GM13976 (cell line): ENCODE data around the gene COL13A1.

ENCODE experiments used
- DNase-seq: peaks from one replicate; pipeline ENCODE4 v3.0.0; 2012; ENCODE audit warnings: low spot score
- in situ Hi-C: fragments of 300-500 bp; cut with MboI; formaldehyde crosslinking; loops from one replicate; pipeline ENCODE4 v1.12.0; 2022; ENCODE audit warnings: low sequenced_read_pairs, mixed read lengths, inconsistent platforms; ENCODE audit not compliant: unreplicated experiment
- TF ChIP-seq, protein P1 (sequence below): IDR thresholded peaks from 2 replicates; pipeline ENCODE4 v1.5.1; 2012; ENCODE audit warnings: borderline replicate concordance, mild to moderate bottlenecking; ENCODE audit not compliant: insufficient read depth; ENCODE audit errors: extremely low read depth, missing control alignments, control extremely low read depth

COL13A1 gene

GRCh38 chr10:69892406-69892805 is 90.7 kb downstream of the COL13A1 start:
- in situ Hi-C loops = no loop called here
- TF ChIP-seq, protein P1, sequence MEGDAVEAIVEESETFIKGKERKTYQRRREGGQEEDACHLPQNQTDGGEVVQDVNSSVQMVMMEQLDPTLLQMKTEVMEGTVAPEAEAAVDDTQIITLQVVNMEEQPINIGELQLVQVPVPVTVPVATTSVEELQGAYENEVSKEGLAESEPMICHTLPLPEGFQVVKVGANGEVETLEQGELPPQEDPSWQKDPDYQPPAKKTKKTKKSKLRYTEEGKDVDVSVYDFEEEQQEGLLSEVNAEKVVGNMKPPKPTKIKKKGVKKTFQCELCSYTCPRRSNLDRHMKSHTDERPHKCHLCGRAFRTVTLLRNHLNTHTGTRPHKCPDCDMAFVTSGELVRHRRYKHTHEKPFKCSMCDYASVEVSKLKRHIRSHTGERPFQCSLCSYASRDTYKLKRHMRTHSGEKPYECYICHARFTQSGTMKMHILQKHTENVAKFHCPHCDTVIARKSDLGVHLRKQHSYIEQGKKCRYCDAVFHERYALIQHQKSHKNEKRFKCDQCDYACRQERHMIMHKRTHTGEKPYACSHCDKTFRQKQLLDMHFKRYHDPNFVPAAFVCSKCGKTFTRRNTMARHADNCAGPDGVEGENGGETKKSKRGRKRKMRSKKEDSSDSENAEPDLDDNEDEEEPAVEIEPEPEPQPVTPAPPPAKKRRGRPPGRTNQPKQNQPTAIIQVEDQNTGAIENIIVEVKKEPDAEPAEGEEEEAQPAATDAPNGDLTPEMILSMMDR = no peak
- DNase-seq = no peak

DNA sequence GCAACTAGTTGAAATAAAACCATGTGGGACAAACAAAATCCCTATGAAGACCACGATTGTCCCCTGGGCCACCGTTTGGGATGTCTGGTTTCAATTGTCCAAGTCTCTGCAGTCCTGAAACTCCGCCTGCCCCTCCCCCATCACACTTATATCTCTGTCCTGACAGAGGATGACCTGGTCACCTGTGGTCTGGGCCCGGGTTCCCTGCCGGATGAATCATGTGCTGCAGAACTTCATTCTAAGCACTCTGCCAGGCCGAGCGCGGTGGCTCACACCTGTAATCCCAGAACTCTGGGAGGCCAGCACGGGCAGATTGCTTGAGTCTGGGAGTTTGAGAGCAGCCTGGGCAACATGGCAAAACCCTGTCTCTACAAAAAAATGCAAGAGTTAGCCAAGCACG is 91.1 kb downstream of the COL13A1 start:
- TF ChIP-seq, protein P1 = no peak
- DNase-seq = no peak
- in situ Hi-C loops = no loop called here

- in situ Hi-C loops = no loop called here
- TF ChIP-seq, protein P1 = no peak
- no peak for DNase-seq
These were observed 91.7 kb downstream of the COL13A1 start for GRCh38 chr10:69893271-69893900.

DNA sequence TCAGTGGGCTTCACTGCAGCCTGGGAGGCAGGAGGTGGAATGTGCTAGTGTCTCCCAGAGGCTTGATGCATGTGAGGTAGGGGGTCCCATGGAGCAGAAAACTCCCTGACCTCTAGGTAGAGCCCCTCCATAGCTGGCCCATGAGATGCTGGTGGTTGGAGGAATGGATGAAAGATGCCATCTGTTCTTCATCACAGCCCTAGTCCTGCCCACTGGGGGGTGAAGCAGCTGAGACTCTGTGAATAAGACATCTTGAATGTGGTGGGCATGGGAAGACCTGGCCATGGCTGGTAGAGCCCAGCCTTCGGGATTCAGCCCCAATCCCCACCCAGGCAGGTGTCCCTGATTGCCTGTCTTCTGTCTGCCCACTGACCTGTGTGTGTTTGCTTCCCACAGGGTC is 92.5 kb downstream of the COL13A1 start:
- TF ChIP-seq, protein P1 = no peak
- DNase-seq = no peak
- in situ Hi-C loops = no loop called here

GRCh38 chr10:69895759-69896158 is 94.1 kb downstream of the COL13A1 start:
- DNase-seq = no peak
- in situ Hi-C loops = no loop called here
- TF ChIP-seq, protein P1 = no peak

- TF ChIP-seq, protein P1 = no peak
- in situ Hi-C loops = no loop called here
- no peak for DNase-seq
These were observed 95.0 kb downstream of the COL13A1 start for GRCh38 chr10:69896606-69897231.
